Stomach (tissue), 4 donors: ENCODE data around the gene NR5A2.

Experiments
- CTCF ChIP-seq, 7 experiments: fragments of 450-650 bp in 4 of 7; fragments of 200-600 bp in 3 of 7; sonication (generic) in 3 of 7; IDR thresholded peaks; one replicate each; pipeline ENCODE4 v1.5.1; 2016 to 2019; ENCODE audit warnings: antibody characterized with exemption in 7 of 7, control low read depth in 2 of 7, mild to moderate bottlenecking in 1 of 7
- EP300 ChIP-seq: sonication (generic); formaldehyde crosslinking; IDR thresholded peaks from one replicate; pipeline ENCODE4 v1.6.1; 2017; ENCODE audit warnings: antibody characterized with exemption

GRCh38 chr1:200116324-200116723 is 88.8 kb downstream of the NR5A2 start:
- TF ChIP-seq CTCF (IDR thresholded peaks at IDR 0.05), result no peak
- TF ChIP-seq EP300, result no peak
